AG04450 (cell line): ENCODE data around the gene CLCC1. TPM values are rescaled to one million over a fixed set of nuclear protein-coding genes. Genes with fewer than 3 reads are reported as not detected.
"Not testable (repeated sequence)": the region's sequence is repeated elsewhere in the genome, so short reads cannot be mapped to it uniquely, and the experiment has no call there.

Source experiments
- CTCF ChIA-PET: fragments of 300-600, 350-600 bp; formaldehyde crosslinking; extraction: SDS; loops from one replicate; lab custom pipeline; 2022; ENCODE audit warnings: antibody characterized with exemption, inconsistent platforms; lab: Charles Lee
- POLR2A ChIA-PET: fragments of 350-600 bp; formaldehyde crosslinking; extraction: SDS; loops from one replicate; lab custom pipeline; 2021; ENCODE audit warnings: antibody characterized with exemption, inconsistent platforms; lab: Yijun Ruan, JAX
- DNase-seq: peaks from one replicate; pipeline ENCODE4 v3.0.0-alpha.2; 2011; ENCODE audit warnings: low read depth, low spot score
- H3K27ac ChIP-seq: one replicate; pipeline ENCODE4 v1.5.1; 2012; ENCODE audit warnings: low read depth, low read length, control low read depth
- H3K27me3 ChIP-seq: one replicate; pipeline ENCODE4 v1.6.0; 2012; ENCODE audit warnings: low read length; ENCODE audit not compliant: control insufficient read depth, insufficient read depth
- H3K4me3 ChIP-seq: 2 replicates; pipeline ENCODE4 v1.5.1; 2011; ENCODE audit warnings: mild to moderate bottlenecking, low read depth, low read length, control low read depth
- H3K9me3 ChIP-seq: 2 replicates; pipeline ENCODE4 v1.5.1; 2012; ENCODE audit warnings: low read length; ENCODE audit not compliant: control insufficient read depth, insufficient read depth
- polyA plus RNA-seq: library from polyadenylated mRNA; depleted of rRNA; stranded (reverse); fragments of >200 nt; gene quantifications from 2 replicates; pipeline ENCODE4 v1.2.3, GENCODE V29; 2011
- TF ChIP-seq, protein P1 (sequence below): IDR thresholded peaks from 2 replicates; pipeline ENCODE4 v1.5.1; 2011; ENCODE audit warnings: low read depth, low read length, control low read depth, inconsistent platforms

CLCC1 gene
- polyA plus RNA-seq, 1 experiment = 45.2 TPM

DNA sequence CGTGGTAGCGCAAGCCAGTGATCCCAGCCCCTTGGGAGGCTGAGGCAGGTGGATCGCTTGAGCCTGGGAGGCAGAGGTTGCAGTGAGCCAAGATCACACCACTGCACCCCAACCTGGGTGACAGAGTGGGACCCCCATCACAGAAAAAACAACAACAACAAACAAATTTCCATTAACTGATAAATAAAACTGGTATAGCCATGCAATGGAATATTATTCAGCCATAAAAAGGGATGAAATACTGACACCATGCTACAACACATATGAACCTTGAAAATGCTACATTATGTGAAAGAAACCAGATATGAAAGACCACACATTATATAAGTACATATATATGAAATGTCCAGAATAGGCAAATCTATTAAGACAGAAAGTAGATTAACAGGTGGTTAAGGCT lies 12.0 kb downstream of the CLCC1 start:
- TF ChIP-seq, protein P1, sequence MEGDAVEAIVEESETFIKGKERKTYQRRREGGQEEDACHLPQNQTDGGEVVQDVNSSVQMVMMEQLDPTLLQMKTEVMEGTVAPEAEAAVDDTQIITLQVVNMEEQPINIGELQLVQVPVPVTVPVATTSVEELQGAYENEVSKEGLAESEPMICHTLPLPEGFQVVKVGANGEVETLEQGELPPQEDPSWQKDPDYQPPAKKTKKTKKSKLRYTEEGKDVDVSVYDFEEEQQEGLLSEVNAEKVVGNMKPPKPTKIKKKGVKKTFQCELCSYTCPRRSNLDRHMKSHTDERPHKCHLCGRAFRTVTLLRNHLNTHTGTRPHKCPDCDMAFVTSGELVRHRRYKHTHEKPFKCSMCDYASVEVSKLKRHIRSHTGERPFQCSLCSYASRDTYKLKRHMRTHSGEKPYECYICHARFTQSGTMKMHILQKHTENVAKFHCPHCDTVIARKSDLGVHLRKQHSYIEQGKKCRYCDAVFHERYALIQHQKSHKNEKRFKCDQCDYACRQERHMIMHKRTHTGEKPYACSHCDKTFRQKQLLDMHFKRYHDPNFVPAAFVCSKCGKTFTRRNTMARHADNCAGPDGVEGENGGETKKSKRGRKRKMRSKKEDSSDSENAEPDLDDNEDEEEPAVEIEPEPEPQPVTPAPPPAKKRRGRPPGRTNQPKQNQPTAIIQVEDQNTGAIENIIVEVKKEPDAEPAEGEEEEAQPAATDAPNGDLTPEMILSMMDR = no peak
- no peak for DNase-seq
- no peaks in the 10 kb centered on the region for H3K27me3 ChIP-seq
- POLR2A ChIA-PET = no interaction called here
- H3K9me3 ChIP-seq = no peaks in the 10 kb centered on the region
- CTCF ChIA-PET = interaction anchor here (0.7 kb wide), 1 partner anchor 16 kb away, joined by 5 read pairs; no protein-coding TSS in a partner anchor
- no peak overlapping the region for H3K4me3 ChIP-seq
- no peak overlapping the region for H3K27ac ChIP-seq

DNA sequence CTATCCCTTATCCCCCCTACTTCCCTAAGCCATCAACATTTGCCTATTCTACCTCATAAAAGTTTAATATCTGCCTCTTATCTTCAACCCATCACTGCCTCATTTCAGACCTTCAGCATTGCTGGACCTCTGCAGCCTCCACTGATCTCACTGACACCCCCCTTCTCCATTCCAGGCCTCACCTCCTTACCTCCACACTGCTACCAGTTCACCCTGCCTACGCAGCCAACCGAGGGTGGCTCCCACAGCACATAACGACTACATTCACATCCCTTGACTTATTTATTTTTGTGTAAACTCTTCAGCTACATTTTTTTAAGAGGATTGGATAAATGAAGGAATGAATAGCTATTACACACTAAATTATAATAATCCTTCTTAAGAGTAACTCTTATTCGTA lies 14.2 kb downstream of the CLCC1 start:
- Histone ChIP-seq H3K27ac (no peak overlapping the region), H3K9me3 (no peaks in the 10 kb centered on the region), H3K4me3 (no peak overlapping the region), H3K27me3 (no peaks in the 10 kb centered on the region)
- TF ChIP-seq, protein P1 = no peak
- POLR2A ChIA-PET = no interaction called here
- CTCF ChIA-PET = interaction anchor here (1.8 kb wide), 1 partner anchor 164 kb away, joined by 5 read pairs; a partner anchor contains a TSS
- no peak for DNase-seq

DNA sequence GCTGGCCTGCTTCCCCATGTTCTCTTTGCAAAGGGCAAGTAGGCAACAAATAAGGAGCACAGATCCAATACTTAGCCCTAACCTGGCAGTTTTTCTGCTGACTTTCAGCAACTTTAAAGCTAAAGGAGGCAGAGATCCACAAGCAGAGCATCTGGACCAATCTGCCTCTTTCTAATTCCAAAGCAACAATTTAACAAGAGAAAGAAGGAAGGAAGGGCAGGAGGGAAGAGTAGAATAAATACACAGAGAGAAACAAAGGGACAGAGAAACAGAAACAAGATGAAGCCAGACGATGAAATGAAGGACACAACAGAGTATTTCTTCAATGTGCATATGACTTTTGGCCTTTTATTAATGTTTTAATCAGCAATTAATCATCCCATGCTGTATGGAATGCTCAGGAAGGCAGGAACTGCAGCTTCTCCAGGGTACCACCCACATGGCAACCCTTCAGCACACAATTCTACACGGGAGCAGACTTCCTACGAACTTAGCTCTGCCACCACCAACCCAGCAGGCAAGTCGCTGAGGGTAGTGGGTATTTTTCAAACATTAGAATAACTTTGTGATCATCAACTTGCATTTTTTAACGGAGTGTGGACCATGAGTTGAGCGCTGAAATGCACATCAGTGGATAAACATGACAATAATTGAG lies 15.3 kb downstream of the CLCC1 start:
- Histone ChIP-seq H3K27ac (no peak overlapping the region), H3K27me3 (no peaks in the 10 kb centered on the region), H3K4me3 (no peak overlapping the region), H3K9me3 (no peaks in the 10 kb centered on the region)
- DNase-seq = no peak
- ChIA-PET CTCF (interaction anchor here (1.8 kb wide), 1 partner anchor 165 kb away, joined by 5 read pairs; a partner anchor contains a TSS), POLR2A (interaction anchor here (0.6 kb wide), 1 partner anchor 18 kb away, joined by 3 read pairs; no protein-coding TSS in a partner anchor)
- TF ChIP-seq, protein P1 = no peak

DNA sequence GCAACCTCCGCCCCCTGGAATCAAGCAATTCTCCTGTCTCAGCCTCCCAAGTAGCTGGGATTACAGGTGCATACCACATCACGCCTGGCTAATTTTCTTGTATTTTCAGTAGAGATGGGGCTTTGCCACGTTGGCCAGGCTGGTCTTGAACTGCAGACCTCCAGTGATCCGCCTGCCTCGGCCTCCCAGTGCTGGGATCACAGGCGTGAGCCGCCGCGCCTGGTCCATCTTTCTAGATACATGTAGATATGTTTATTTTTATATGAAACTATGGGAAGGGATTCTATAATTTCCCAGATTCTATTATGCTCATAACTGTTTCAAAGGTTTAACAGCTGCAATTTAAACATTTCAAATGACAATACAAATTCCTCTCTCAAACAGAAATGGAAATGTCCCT lies 27.1 kb downstream of the CLCC1 start:
- ChIA-PET CTCF (interaction anchor here (0.6 kb wide), 1 partner anchor 108 kb away, joined by 4 read pairs; no protein-coding TSS in a partner anchor), POLR2A (no interaction called here)
- Histone ChIP-seq H3K27me3 (no peaks in the 10 kb centered on the region), H3K9me3 (no peaks in the 10 kb centered on the region), H3K4me3 (no peak overlapping the region), H3K27ac (no peak overlapping the region)
- TF ChIP-seq, protein P1 = no peak
- no peak for DNase-seq

DNA sequence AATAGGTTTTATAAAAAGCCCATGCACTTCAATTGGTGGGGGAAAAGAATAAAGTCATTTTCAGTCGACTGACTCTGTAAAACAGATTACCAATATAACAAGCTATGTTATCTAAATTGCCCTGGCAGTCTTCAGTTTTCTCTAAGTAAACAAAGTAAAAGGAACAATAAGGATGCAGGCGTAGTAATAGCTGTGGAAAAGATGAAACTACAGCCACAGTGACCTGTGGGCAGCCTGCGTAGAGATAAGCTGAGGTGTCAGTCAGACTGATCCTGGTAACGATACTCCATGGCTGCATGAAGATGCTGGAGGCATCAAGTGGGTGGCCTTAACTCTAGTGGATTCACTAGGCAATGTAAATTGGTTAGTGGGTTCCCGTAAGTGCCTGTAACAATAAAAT lies 29.3 kb downstream of the CLCC1 start:
- TF ChIP-seq, protein P1 = no peak
- CTCF ChIA-PET = no interaction called here
- POLR2A ChIA-PET = no interaction called here
- DNase-seq = no peak
- no peaks in the 10 kb centered on the region for H3K9me3 ChIP-seq
- H3K4me3 ChIP-seq = no peak overlapping the region
- no peaks in the 10 kb centered on the region for H3K27me3 ChIP-seq
- H3K27ac ChIP-seq = no peak overlapping the region

DNA sequence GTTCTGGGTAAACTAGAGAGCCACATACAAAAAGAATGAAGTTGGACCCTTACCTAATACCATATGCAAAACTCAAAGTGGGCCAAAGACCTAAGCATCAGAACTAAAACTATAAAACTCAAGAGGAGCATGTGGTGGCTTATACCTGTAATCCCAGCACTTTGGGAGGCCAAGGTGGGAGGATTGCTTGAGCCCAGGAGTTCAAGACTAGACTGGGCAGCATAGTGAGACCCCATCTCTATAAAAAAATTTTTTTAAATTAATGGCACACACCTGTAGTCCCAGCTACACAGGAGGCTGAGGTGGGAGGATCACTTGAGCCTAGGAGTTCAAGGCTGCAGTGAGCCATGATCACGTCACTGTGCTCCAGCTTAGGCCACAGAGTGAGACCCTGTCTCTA lies 35.7 kb downstream of the CLCC1 start:
- H3K9me3 ChIP-seq, CTCF ChIA-PET, H3K27me3 ChIP-seq, H3K27ac ChIP-seq, POLR2A ChIA-PET, DNase-seq, H3K4me3 ChIP-seq: not testable (repeated sequence)
